WERI-Rb-1 (cell line): ENCODE measurements around the gene DCLRE1A.
"Not testable (repeated sequence)": the region's sequence is repeated elsewhere in the genome, so short reads cannot be mapped to it uniquely, and the experiment has no call there.

Source experiments
- DNase-seq: peaks from one replicate; pipeline ENCODE4 v3.0.0-alpha.2; 2020
- H3K27ac ChIP-seq: fragments of 250-450 bp; sonication (Bioruptor Pico); 2 replicates; pipeline ENCODE4 v1.5.1; 2020; ENCODE audit warnings: mild to moderate bottlenecking, moderate library complexity
- H3K27me3 ChIP-seq: fragments of 250-450 bp; sonication (Bioruptor Pico); 2 replicates; pipeline ENCODE4 v1.5.1; 2021; ENCODE audit warnings: mild to moderate bottlenecking, low read depth, moderate library complexity; ENCODE audit not compliant: insufficient read depth, severe bottlenecking
- H3K36me3 ChIP-seq: fragments of 250-450 bp; sonication (Bioruptor Pico); 2 replicates; pipeline ENCODE4 v1.5.1; 2020; ENCODE audit warnings: mild to moderate bottlenecking, moderate library complexity
- H3K4me3 ChIP-seq: 2 replicates; pipeline ENCODE4 v1.5.1; 2011; ENCODE audit warnings: low read depth, mild to moderate bottlenecking, control low read depth, low read length
- H3K9me3 ChIP-seq: fragments of 250-450 bp; sonication (Bioruptor Pico); 2 replicates; pipeline ENCODE4 v1.5.1; 2021; ENCODE audit warnings: mild to moderate bottlenecking, moderate library complexity; ENCODE audit not compliant: severe bottlenecking
- TF ChIP-seq, protein P1 (sequence below): IDR thresholded peaks from 2 replicates; pipeline ENCODE4 v1.5.1; 2011; ENCODE audit warnings: low read depth, mild to moderate bottlenecking, control low read depth, inconsistent platforms, low read length

DCLRE1A gene

DNA sequence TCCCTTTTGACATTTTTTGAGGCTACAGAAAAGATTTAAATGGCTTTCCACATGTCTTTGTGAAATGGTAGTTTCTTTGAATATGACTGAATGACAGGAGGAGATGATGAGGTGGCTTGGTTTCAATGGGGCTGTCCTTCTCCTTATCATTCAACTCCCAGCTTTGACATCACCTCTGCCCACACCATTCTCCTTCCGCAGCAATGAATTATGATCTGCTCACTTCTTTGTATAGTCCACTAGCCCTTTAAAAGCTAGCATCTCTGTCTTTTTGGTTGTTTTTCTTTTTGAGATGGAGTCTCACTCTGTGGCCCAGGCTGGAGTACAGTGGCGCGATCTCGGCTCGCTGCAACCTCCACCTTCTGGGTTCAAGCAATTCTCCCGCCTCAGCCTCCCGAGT, 31.7 kb downstream of the DCLRE1A start:
- Histone ChIP-seq H3K36me3 (no peaks in the 10 kb centered on the region), H3K27me3 (no peaks in the 10 kb centered on the region), H3K27ac (no peak overlapping the region), H3K4me3 (no peak overlapping the region), H3K9me3 (no peaks in the 10 kb centered on the region)
- DNase-seq, result no peak
- TF ChIP-seq, protein P1, sequence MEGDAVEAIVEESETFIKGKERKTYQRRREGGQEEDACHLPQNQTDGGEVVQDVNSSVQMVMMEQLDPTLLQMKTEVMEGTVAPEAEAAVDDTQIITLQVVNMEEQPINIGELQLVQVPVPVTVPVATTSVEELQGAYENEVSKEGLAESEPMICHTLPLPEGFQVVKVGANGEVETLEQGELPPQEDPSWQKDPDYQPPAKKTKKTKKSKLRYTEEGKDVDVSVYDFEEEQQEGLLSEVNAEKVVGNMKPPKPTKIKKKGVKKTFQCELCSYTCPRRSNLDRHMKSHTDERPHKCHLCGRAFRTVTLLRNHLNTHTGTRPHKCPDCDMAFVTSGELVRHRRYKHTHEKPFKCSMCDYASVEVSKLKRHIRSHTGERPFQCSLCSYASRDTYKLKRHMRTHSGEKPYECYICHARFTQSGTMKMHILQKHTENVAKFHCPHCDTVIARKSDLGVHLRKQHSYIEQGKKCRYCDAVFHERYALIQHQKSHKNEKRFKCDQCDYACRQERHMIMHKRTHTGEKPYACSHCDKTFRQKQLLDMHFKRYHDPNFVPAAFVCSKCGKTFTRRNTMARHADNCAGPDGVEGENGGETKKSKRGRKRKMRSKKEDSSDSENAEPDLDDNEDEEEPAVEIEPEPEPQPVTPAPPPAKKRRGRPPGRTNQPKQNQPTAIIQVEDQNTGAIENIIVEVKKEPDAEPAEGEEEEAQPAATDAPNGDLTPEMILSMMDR, result no peak

DNA sequence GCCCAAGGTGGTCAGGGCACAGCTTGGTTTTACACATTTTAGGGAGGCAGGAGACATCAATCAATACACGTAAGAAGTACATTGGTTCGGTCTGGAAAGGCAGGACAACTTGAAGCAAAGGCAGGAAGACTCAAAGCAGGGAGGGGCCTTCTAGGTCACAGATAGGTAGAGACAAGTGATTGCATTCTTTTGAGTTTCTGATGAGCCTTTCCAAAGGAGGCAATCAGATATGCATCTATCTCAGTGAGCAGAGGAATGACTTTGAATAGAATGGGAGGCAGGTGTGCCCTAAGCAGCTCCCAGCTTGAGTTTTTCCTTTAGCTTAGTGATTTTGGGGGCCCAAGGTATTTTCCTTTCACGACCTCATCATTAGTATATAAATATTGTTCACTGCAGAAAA, 32.6 kb downstream of the DCLRE1A start:
- H3K27me3 ChIP-seq, H3K9me3 ChIP-seq, H3K4me3 ChIP-seq, DNase-seq, H3K36me3 ChIP-seq, H3K27ac ChIP-seq: not testable (repeated sequence)

DNA sequence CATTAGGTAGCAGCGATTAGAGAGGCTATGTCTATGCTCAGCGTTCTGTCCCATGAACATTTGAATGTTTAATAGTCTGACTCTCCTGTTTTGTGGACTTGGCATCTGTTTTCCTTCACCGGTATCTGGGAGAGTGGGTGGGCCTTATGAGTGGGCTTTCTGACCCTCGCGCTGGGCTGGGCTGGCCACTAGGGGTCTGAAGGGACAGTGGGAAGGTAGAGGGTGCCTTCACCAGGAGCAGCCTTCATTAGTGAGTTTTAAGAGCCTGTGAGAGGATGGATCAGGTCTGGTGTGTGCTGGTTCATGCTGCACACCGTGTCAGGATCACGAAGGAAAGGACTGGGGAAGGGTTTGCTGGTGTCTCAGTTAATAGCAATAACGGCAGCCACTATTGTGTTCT, 33.4 kb downstream of the DCLRE1A start:
- Histone ChIP-seq H3K27ac (no peak overlapping the region), H3K9me3 (no peaks in the 10 kb centered on the region), H3K27me3 (no peaks in the 10 kb centered on the region), H3K4me3 (no peak overlapping the region), H3K36me3 (no peaks in the 10 kb centered on the region)
- peak; percentile 39 for DNase-seq
- TF ChIP-seq, protein P1, result peak; percentile 54; the same call in 1 of the 2 replicates

DNA sequence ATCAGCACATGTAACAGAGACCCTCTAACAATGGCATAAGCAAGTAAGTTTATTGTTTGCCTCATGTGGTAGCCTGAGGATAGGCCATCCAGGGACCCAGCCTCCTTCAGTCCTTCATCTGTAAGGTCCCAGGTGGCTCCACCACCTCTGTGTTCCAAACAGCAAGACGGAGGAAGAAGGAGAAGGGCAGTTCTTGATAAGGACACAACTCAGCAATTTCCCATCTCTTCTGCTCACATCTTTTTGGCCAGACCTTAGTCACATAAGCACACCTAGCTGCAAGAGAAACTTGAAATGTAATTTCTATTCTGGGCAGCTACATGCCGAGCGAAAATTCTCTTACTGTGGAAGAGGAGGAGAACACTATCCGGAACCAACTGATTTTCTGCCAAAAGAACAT, 33.9 kb downstream of the DCLRE1A start:
- DNase-seq, result no peak
- no peaks in the 10 kb centered on the region for H3K36me3 ChIP-seq

DNA sequence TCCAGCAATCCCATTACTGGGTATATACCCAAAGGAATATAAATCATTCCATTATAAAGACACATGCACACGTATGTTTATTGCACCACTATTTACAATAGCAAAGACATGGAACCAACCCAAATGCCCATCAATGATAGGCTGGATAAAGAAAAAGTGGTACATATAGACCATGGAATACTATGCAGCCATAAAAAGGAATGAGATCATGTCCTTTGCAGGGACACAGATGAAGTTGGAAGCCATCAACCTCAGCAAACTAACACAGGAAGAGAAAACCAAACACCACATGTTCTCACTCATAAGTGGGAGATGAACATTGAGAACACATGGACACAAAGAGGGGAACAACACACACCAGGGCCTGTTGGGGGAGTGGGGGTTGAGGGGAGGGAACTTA, 39.2 kb downstream of the DCLRE1A start:
- not testable (repeated sequence) for H3K9me3 ChIP-seq, DNase-seq, H3K27ac ChIP-seq, H3K4me3 ChIP-seq, H3K27me3 ChIP-seq, H3K36me3 ChIP-seq

More for the DNA sequence above, 33.9 kb downstream of the DCLRE1A start:
- Histone ChIP-seq H3K9me3 (no peaks in the 10 kb centered on the region), H3K27ac (no peak overlapping the region), H3K27me3 (no peaks in the 10 kb centered on the region), H3K4me3 (no peak overlapping the region)
- TF ChIP-seq, protein P1, result no peak

DNA sequence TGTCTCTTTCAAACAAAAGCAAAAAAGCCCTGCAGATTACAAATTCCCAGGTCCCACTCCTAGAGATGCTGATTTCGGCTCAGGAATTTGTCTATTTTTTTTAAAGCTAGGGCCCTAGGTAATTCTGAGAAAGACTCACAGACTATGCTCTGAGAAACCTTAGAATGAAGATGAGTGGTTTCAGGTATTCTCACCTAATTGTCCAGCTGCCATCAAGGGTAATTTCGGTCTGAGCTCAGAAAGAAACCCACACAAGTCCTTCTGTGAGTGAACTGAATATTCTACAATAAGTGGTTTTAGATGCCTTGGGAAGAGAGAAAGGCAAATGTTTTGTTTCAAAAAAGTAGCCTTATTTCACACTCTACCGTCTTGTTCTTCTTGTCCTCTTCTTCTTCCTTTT, 45.7 kb downstream of the DCLRE1A start:
- no peak overlapping the region for H3K4me3 ChIP-seq
- H3K9me3 ChIP-seq, result no peaks in the 10 kb centered on the region
- no peak overlapping the region for H3K27ac ChIP-seq
- no peaks in the 10 kb centered on the region for H3K27me3 ChIP-seq
- TF ChIP-seq, protein P1, result no peak
- no peak for DNase-seq
- no peaks in the 10 kb centered on the region for H3K36me3 ChIP-seq

DNA sequence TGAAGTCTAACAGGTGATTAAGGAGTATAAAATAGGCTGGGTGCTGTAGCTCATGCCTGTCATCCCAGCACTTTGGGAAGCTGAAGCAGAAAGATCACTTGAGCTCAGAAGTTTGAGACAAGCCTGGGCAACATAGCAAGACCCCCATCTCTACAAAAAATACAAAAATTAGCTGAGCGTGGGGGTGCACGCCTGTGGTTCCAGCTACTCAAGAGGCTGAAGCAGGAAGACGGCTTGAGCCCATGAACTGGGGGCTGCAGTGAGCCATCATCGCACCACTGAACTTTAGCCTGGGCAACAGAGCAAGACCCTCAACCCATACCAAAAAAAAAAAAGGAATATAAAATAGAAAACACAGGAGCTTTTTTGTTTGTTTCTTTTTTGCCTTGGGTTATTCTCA, 47.4 kb downstream of the DCLRE1A start:
- TF ChIP-seq, protein P1, result no peak
- no peak overlapping the region for H3K4me3 ChIP-seq
- H3K27ac ChIP-seq, result no peak overlapping the region
- H3K36me3 ChIP-seq, result no peaks in the 10 kb centered on the region
- H3K9me3 ChIP-seq, result no peaks in the 10 kb centered on the region
- H3K27me3 ChIP-seq, result no peaks in the 10 kb centered on the region
- DNase-seq, result no peak
